ENCODE results near the gene TMCO4.
A peak's percentile ranks its signal among the peaks of the same experiment; 100 is the strongest.

TMCO4 gene

GRCh38 chr1:19744335-19744743, 55.4 kb downstream of the TMCO4 start:
- no peak for DNase-seq

- DNase-seq = no peak
These were observed 55.9 kb downstream of the TMCO4 start for GRCh38 chr1:19743793-19744192.

GRCh38 chr1:19743180-19743579, 56.5 kb downstream of the TMCO4 start:
- no peak for DNase-seq

- DNase-seq = no peak
These were observed 60.1 kb downstream of the TMCO4 start for GRCh38 chr1:19739628-19740027.

GRCh38 chr1:19738669-19739068, 61.0 kb downstream of the TMCO4 start:
- DNase-seq = no peak

- no peak for DNase-seq
These were observed 61.6 kb downstream of the TMCO4 start for GRCh38 chr1:19738076-19738475.

GRCh38 chr1:19737104-19737825, 62.5 kb downstream of the TMCO4 start:
- DNase-seq = peak; percentile 68

GRCh38 chr1:19735440-19736127, 64.1 kb downstream of the TMCO4 start:
- DNase-seq = no peak

- no peak for DNase-seq
These were observed 65.2 kb downstream of the TMCO4 start for GRCh38 chr1:19734472-19734999.

- no peak for DNase-seq
These were observed 65.7 kb downstream of the TMCO4 start for GRCh38 chr1:19734056-19734455.

GRCh38 chr1:19733615-19734014, 66.1 kb downstream of the TMCO4 start:
- no peak for DNase-seq

GRCh38 chr1:19731311-19731821, 68.3 kb downstream of the TMCO4 start:
- no peak for DNase-seq

GRCh38 chr1:19730793-19731192, 68.9 kb downstream of the TMCO4 start:
- DNase-seq = no peak

- DNase-seq = no peak
These were observed 69.5 kb downstream of the TMCO4 start for GRCh38 chr1:19730232-19730631.

- DNase-seq = no peak
These were observed 71.1 kb downstream of the TMCO4 start for GRCh38 chr1:19728413-19729145.

GRCh38 chr1:19725606-19726005, 74.1 kb downstream of the TMCO4 start:
- no peak for DNase-seq

GRCh38 chr1:19723874-19724273, 75.8 kb downstream of the TMCO4 start:
- peak; percentile 21 for DNase-seq

GRCh38 chr1:19720973-19721372, 78.7 kb downstream of the TMCO4 start:
- DNase-seq = no peak

GRCh38 chr1:19720174-19720573, 79.5 kb downstream of the TMCO4 start:
- DNase-seq = no peak

GRCh38 chr1:19717467-19717866, 82.2 kb downstream of the TMCO4 start:
- DNase-seq = no peak

- peak; percentile 92 for DNase-seq
These were observed 84.1 kb downstream of the TMCO4 start for GRCh38 chr1:19715334-19716203.

- DNase-seq = no peak
These were observed 86.8 kb downstream of the TMCO4 start for GRCh38 chr1:19712928-19713327.
